Caco-2 (cell line): Measurements from ENCODE around the gene LAMP5. TPM values are rescaled to one million over a fixed set of nuclear protein-coding genes. Genes with fewer than 3 reads are reported as not detected.

ENCODE experiments used
- BruUV-seq: library from RNA; stranded (reverse); fragments of 400-500 nt; replicated peaks from 2 replicates; lab custom pipeline; 2021; lab: Mats Ljungman, UMichigan
- CTCF ChIA-PET: fragments of 300-600 bp; sonication (Branson Sonifier 250); formaldehyde crosslinking; loops from one replicate; lab custom pipeline; 2022; ENCODE audit warnings: antibody characterized with exemption; lab: Charles Lee
- POLR2A ChIA-PET: fragments of 300-600 bp; sonication (Branson Sonifier 250); formaldehyde crosslinking; loops from one replicate; lab custom pipeline; 2022; ENCODE audit warnings: antibody characterized with exemption; lab: Charles Lee
- DNase-seq, 2 experiments: peaks; one replicate each; pipeline versions ENCODE4 v3.0.0 to v3.0.0-alpha.2; 2020 to 2022
- H3K27me3 ChIP-seq: replicated peaks from 2 replicates; pipeline ENCODE4 v1.6.0; 2011; ENCODE audit warnings: low read length; ENCODE audit not compliant: control insufficient read depth, insufficient read depth
- H3K36me3 ChIP-seq: 2 replicates; pipeline ENCODE4 v1.5.1; 2011; ENCODE audit warnings: low read length; ENCODE audit not compliant: control insufficient read depth, insufficient read depth
- H3K4me1 ChIP-seq: fragments of 250-450 bp; sonication (Bioruptor Pico); 2 replicates; pipeline ENCODE4 v1.5.1; 2020; ENCODE audit warnings: mild to moderate bottlenecking
- H3K4me3 ChIP-seq: 2 replicates; pipeline ENCODE4 v1.5.1; 2011; ENCODE audit warnings: low read depth, mild to moderate bottlenecking, control low read depth, low read length
- H3K9me3 ChIP-seq: fragments of 250-450 bp; sonication (Bioruptor Pico); 2 replicates; pipeline ENCODE4 v1.5.1; 2020; ENCODE audit warnings: mild to moderate bottlenecking, moderate library complexity
- H3K27ac Mint-ChIP-seq: one replicate; pipeline ENCODE4 v1.8.0; 2022; ENCODE audit warnings: mixed read lengths; ENCODE audit not compliant: unreplicated experiment
- H3K27me3 Mint-ChIP-seq: one replicate; pipeline ENCODE4 v1.8.0; 2022; ENCODE audit warnings: mixed read lengths; ENCODE audit not compliant: insufficient read depth, unreplicated experiment
- H3K36me3 Mint-ChIP-seq: one replicate; pipeline ENCODE4 v1.8.0; 2022; ENCODE audit warnings: mild to moderate bottlenecking, mixed read lengths; ENCODE audit not compliant: insufficient read depth, unreplicated experiment
- H3K4me1 Mint-ChIP-seq: one replicate; pipeline ENCODE4 v1.8.0; 2022; ENCODE audit warnings: low read depth, mixed read lengths; ENCODE audit not compliant: unreplicated experiment
- H3K4me3 Mint-ChIP-seq: one replicate; pipeline ENCODE4 v1.8.0; 2022; ENCODE audit warnings: mild to moderate bottlenecking, moderate library complexity, mixed read lengths; ENCODE audit not compliant: unreplicated experiment
- H3K9me3 Mint-ChIP-seq: one replicate; pipeline ENCODE4 v1.8.0; 2022; ENCODE audit warnings: mixed read lengths; ENCODE audit not compliant: unreplicated experiment
- intact Hi-C: fragments of 100-400 bp; cut with micrococcal nuclease; formaldehyde crosslinking; loops from one replicate; pipeline ENCODE4 v1.10.0; 2022; ENCODE audit not compliant: unreplicated experiment
- total RNA-seq: library from RNA; stranded (reverse); gene quantifications from 2 replicates; pipeline ENCODE4 v1.2.3, GENCODE V29; 2022
- TF ChIP-seq, protein P1 (sequence below), 2 experiments: fragments of 200-600 bp in 1 of 2; IDR thresholded peaks; 1 replicate in 1 of 2; 2 replicates in 1 of 2; pipeline versions ENCODE4 v1.5.1 to v1.8.0; 2011 to 2022; ENCODE audit warnings: antibody characterized with exemption in 1 of 2, control low read depth in 1 of 2, inconsistent platforms in 1 of 2, low read depth in 1 of 2, low read length in 1 of 2, mild to moderate bottlenecking in 1 of 2, moderate library complexity in 1 of 2; ENCODE audit not compliant: insufficient read depth in 1 of 2, severe bottlenecking in 1 of 2, unreplicated experiment in 1 of 2

LAMP5 gene
- total RNA-seq, 1 experiment from 2014 or later, result not detected

DNA sequence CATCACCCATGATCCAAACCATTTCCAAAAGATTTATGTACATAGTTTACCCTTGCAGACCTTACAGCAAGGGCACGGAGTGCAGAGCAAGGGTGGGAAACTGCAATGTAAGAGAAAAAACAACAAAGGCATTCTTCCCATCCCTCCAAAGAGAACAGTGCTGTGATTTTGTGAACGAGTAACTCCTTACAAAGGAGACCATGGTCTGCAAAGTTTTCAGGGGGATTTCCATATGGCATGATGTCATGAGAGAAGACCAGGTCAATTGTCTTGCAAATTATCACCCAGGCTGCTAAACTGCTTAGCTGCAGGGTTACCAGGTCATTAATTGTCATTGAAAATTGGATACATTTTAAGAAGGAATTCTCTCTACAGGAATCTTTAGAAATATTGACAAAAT, 58.3 kb downstream of the LAMP5 start:
- Histone ChIP-seq H3K9me3 (no peaks in the 10 kb centered on the region), H3K4me3 (no peak overlapping the region), H3K36me3 (no peaks in the 10 kb centered on the region), H3K27me3 (no peaks in the 10 kb centered on the region; the same call in 1 of the 2 replicates), H3K4me1 (no peaks in the 10 kb centered on the region)
- ChIA-PET POLR2A (interaction anchor here (0.7 kb wide), 1 partner anchor 96 kb away, joined by 3 read pairs; no protein-coding TSS in a partner anchor), CTCF (interaction anchor here (1.5 kb wide), 1 partner anchor 37 kb away, joined by 4 read pairs; no protein-coding TSS in a partner anchor)
- no peaks in the 10 kb centered on the region for H3K36me3 Mint-ChIP-seq
- DNase-seq, result no peak
- no peak overlapping the region for H3K27ac Mint-ChIP-seq
- no peaks in the 10 kb centered on the region for H3K4me1 Mint-ChIP-seq
- TF ChIP-seq, protein P1, sequence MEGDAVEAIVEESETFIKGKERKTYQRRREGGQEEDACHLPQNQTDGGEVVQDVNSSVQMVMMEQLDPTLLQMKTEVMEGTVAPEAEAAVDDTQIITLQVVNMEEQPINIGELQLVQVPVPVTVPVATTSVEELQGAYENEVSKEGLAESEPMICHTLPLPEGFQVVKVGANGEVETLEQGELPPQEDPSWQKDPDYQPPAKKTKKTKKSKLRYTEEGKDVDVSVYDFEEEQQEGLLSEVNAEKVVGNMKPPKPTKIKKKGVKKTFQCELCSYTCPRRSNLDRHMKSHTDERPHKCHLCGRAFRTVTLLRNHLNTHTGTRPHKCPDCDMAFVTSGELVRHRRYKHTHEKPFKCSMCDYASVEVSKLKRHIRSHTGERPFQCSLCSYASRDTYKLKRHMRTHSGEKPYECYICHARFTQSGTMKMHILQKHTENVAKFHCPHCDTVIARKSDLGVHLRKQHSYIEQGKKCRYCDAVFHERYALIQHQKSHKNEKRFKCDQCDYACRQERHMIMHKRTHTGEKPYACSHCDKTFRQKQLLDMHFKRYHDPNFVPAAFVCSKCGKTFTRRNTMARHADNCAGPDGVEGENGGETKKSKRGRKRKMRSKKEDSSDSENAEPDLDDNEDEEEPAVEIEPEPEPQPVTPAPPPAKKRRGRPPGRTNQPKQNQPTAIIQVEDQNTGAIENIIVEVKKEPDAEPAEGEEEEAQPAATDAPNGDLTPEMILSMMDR (IDR thresholded peaks at IDR 0.05; ENCODE audit: insufficient read depth in 1 of 2, low read depth in 1 of 2, low read length in 1 of 2, severe bottlenecking in 1 of 2, unreplicated experiment in 1 of 2), result no peak
- no TSS peak for BruUV-seq
- peaks cover 11% of the 10 kb centered on the region for H3K27me3 Mint-ChIP-seq
- H3K4me3 Mint-ChIP-seq, result no peak overlapping the region
- no peaks in the 10 kb centered on the region for H3K9me3 Mint-ChIP-seq
- intact Hi-C loops, result no loop called here

DNA sequence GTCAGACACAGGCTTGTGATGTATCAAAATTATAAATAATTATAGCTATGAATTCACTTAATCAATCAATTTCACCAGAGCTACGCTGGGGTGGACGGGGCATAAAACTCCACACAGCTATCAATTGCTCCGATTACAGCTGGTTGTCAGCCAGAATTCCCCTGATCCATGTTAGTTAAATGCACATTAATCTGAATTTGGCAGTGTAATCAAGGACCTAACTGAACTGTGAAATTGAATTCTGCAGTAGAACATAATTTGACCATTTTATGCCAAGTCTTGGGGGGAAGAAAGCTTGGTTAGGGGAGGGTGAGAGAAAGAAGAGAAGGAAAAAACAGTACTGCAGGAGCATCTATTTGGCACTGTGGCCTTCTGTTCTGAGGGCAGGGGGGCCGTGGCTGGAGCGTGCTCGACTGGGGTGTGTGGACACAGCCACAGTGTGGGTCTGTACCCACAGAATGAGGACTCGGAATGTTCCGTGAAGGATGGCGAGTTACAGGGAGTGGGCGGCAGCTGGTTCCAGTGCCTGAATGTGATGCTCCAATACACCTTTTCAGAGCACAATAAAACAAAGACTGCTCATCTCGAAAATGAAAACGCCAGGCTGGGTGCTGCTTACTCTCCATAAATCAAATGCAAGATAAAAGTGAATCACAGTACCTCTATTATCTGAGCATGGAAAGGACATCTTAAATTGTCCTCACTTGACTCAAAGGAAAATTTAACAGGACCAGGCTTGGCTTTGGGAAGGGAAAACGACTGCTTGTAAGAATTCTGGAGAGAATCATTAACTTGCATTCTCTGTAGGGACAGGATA, 59.2 kb downstream of the LAMP5 start:
- Mint-ChIP-seq H3K27ac (no peak overlapping the region), H3K4me3 (no peak overlapping the region)
- intact Hi-C loops, result no loop called here

DNA sequence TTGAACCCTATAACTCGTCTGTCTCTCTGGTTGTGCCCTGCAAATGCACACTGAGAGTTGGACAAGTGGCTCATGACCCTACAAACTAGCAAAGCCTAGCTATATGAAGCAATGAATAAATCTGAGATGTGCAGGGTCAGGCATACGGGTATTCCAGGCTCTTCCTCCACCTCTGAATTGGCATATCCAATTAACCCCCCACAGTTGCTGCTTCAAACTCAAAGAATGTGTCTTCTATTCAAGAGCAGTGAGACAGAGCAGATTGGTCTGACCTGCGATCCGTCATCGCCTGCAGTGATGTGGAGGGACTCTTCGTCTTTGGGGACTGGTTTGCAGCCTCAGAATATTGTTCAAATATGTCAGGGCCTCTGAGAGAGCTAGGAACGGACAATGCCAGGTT, 59.8 kb downstream of the LAMP5 start:
- H3K9me3 Mint-ChIP-seq, result no peaks in the 10 kb centered on the region
- H3K4me3 Mint-ChIP-seq, result no peak overlapping the region
- no TSS peak for BruUV-seq
- ChIA-PET POLR2A (no interaction called here), CTCF (interaction anchor here (1.5 kb wide), 1 partner anchor 36 kb away, joined by 4 read pairs; no protein-coding TSS in a partner anchor)
- peaks cover 5% of the 10 kb centered on the region for H3K27me3 Mint-ChIP-seq
- no peak overlapping the region for H3K4me3 ChIP-seq
- H3K27ac Mint-ChIP-seq, result no peak overlapping the region
- H3K9me3 ChIP-seq, result no peaks in the 10 kb centered on the region
- H3K4me1 Mint-ChIP-seq, result no peaks in the 10 kb centered on the region
- TF ChIP-seq, protein P1 (IDR thresholded peaks at IDR 0.05; ENCODE audit: insufficient read depth in 1 of 2, low read depth in 1 of 2, low read length in 1 of 2, severe bottlenecking in 1 of 2, unreplicated experiment in 1 of 2), result no peak
- no peaks in the 10 kb centered on the region; the same call in none of the 2 replicates for H3K27me3 ChIP-seq
- H3K36me3 Mint-ChIP-seq, result no peaks in the 10 kb centered on the region
- no peaks in the 10 kb centered on the region for H3K4me1 ChIP-seq
- H3K36me3 ChIP-seq, result no peaks in the 10 kb centered on the region
- intact Hi-C loops, result no loop called here
- no peak for DNase-seq

More for the DNA sequence above, 59.2 kb downstream of the LAMP5 start:
- BruUV-seq, result no TSS peak
- CTCF ChIA-PET, result interaction anchor here (0.7 to 1.5 kb wide), 2 partner anchors 37 to 70 kb away, joined by 3 to 4 read pairs; no protein-coding TSS in a partner anchor
- Mint-ChIP-seq H3K9me3 (no peaks in the 10 kb centered on the region), H3K36me3 (no peaks in the 10 kb centered on the region), H3K27me3 (peaks cover 7% of the 10 kb centered on the region), H3K4me1 (no peaks in the 10 kb centered on the region)
- TF ChIP-seq, protein P1 (IDR thresholded peaks at IDR 0.05; ENCODE audit: insufficient read depth in 1 of 2, low read depth in 1 of 2, low read length in 1 of 2, severe bottlenecking in 1 of 2, unreplicated experiment in 1 of 2), result no peak
- Histone ChIP-seq H3K4me3 (no peak overlapping the region), H3K27me3 (no peaks in the 10 kb centered on the region; the same call in none of the 2 replicates), H3K4me1 (no peaks in the 10 kb centered on the region), H3K36me3 (no peaks in the 10 kb centered on the region), H3K9me3 (no peaks in the 10 kb centered on the region)
- DNase-seq, result no peak
- POLR2A ChIA-PET, result no interaction called here
